Gastroesophageal sphincter (tissue), 3 donors: ENCODE measurements around the gene KCTD12.

Source experiments
- CTCF ChIP-seq, 4 experiments: fragments of 200-600 bp in 2 of 4; fragments of 450-650 bp in 2 of 4; sonication (generic) in 1 of 4; IDR thresholded peaks; one replicate each; pipeline ENCODE4 v1.5.1; 2017 to 2019; ENCODE audit warnings: antibody characterized with exemption in 4 of 4, mild to moderate bottlenecking in 2 of 4, moderate library complexity in 2 of 4
- POLR2A ChIP-seq, 2 donors: fragments of 450-650 bp; IDR thresholded peaks; one replicate each; pipeline ENCODE4 v1.6.1; 2017; ENCODE audit warnings: antibody characterized with exemption in 2 of 2, mild to moderate bottlenecking in 2 of 2, moderate library complexity in 1 of 2

DNA sequence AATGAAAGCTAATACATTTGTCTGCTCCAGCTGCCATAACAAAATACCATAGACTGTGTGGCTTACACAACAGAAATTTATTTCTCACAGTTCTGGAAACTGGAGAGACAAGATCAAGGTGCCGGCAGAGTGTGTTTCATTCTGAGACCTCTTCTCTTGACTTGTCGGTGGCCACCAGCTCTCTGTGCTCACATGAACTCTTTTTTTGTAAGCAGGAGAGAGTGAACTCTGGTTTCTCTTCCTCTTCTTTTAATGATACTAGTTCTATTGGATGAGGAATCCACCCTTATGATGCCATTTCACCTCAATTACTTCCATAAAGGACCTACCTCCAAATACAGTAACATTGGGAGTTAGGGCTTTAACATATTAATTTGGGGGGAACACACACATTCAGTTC lies 11.7 kb downstream of the KCTD12 start:
- TF ChIP-seq CTCF (IDR thresholded peaks at IDR 0.05) (no peak), POLR2A (IDR thresholded peaks at IDR 0.05) (no peak)
